HG02973 (cell line): ENCODE measurements around the gene TPD52L3.

Experiments used
- ATAC-seq: cut with Tn5 transposase; IDR thresholded peaks from one replicate; pipeline ENCODE4 v1.9.1; 2021; ENCODE audit warnings: moderate library complexity; ENCODE audit not compliant: unreplicated experiment

The TPD52L3 gene

GRCh38 chr9:6328103-6328502 lies at the start of gene TPD52L3:
Gene TPD52L3 (plus strand): TSS chr9:6328375. CDS start chr9:6328596, 221 bp downstream.
- no peak for ATAC-seq

- no peak for ATAC-seq
Observed at GRCh38 chr9:6301858-6302257, 26.3 kb upstream of the TPD52L3 start.

- ATAC-seq: no peak
Observed at GRCh38 chr9:6302417-6302816, 25.8 kb upstream of the TPD52L3 start.

- ATAC-seq: no peak
Observed at GRCh38 chr9:6304232-6304631, 23.9 kb upstream of the TPD52L3 start.

GRCh38 chr9:6305954-6306563 lies 22.1 kb upstream of the TPD52L3 start:
- ATAC-seq: no peak

GRCh38 chr9:6307551-6308096 lies 20.6 kb upstream of the TPD52L3 start:
- ATAC-seq: no peak

- no peak for ATAC-seq
Observed at GRCh38 chr9:6330958-6331634, 2.9 kb downstream of the TPD52L3 start.

GRCh38 chr9:6334305-6334704 lies 6.1 kb downstream of the TPD52L3 start:
- ATAC-seq: no peak

- ATAC-seq: no peak
Observed at GRCh38 chr9:6348766-6349165, 20.6 kb downstream of the TPD52L3 start.

GRCh38 chr9:6351737-6352136 lies 23.6 kb downstream of the TPD52L3 start:
- ATAC-seq: no peak

GRCh38 chr9:6354072-6354686 lies 26.0 kb downstream of the TPD52L3 start:
- peak; percentile 77 for ATAC-seq

GRCh38 chr9:6355728-6356127 lies 27.6 kb downstream of the TPD52L3 start:
- ATAC-seq: peak; percentile 60

- no peak for ATAC-seq
Observed at GRCh38 chr9:6356441-6356840, 28.3 kb downstream of the TPD52L3 start.

- no peak for ATAC-seq
Observed at GRCh38 chr9:6356904-6357303, 28.7 kb downstream of the TPD52L3 start.

- ATAC-seq: no peak
Observed at GRCh38 chr9:6367128-6367890, 39.1 kb downstream of the TPD52L3 start.

GRCh38 chr9:6368831-6369230 lies 40.7 kb downstream of the TPD52L3 start:
- ATAC-seq: no peak
